Activated CD4-positive, CD25-positive, alpha-beta regulatory T cell (primary cell): ENCODE data around the gene ZNF264.
"Not testable (repeated sequence)": the region's sequence is repeated elsewhere in the genome, so short reads cannot be mapped to it uniquely, and the experiment has no call there.

Source experiments
- DNase-seq, 4 experiments: peaks; one replicate each; lab custom pipeline; 2025; lab: John Stamatoyannopoulos, UW

The ZNF264 gene

DNA sequence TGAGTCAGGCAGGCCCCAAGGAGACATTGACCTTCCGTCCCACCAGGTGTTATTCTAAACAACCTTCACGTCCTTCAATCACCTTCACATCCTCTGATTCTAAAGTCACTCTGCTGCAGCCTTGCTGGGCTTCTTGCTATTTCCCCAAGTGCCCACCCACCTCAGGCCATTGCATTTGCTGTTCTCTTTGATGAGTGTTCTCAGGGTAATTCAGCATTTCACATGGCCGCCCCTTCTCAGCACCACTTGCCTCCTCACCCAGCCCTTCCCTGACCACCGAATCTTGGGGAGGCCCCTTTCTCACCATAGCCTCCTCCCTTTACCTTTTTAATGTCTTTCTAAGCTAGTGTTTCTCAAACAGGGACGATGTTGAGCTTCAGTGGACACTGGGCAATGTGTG lies 53.8 kb downstream of the ZNF264 start:
- DNase-seq: no peak

DNA sequence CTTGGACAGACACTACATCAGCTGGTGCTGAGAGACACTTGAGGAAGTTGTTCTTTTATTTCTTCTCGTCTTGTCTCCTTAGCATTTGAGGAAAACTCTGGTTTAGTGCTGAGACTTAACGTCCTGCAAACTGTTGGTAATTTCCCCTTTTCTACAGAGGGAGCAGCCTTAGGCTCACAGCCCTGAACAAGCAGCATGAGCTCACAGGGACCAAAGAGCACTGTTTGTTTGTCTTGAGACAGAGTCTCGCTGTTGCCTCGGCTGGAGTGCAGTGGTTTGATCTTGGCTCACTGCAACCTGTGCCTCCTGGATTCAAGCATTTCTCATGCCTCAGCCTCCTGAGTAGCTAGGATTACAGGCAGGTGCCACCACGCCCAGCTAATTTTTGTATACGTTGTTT lies 54.7 kb downstream of the ZNF264 start:
- DNase-seq: no peak

DNA sequence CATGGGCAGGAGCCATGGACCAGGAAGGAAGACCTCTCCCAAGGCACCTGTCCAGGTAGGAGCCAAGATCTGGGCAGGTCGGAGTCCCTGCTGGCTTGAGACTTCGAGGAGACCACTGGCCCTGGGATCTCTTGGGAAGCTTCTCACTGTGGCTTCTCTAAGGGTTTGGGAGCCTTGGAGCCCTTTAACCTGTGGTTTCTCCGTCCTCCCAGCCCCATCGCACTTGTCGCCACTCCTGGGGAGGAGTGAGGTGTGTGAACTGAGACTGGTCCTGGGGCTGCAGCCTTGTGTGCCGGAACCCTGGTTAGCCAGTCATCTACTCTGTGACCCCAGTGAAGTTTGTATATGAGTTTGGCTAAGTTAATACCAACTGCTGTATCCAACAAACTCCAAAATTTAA lies 57.3 kb downstream of the ZNF264 start:
- DNase-seq: no peak

DNA sequence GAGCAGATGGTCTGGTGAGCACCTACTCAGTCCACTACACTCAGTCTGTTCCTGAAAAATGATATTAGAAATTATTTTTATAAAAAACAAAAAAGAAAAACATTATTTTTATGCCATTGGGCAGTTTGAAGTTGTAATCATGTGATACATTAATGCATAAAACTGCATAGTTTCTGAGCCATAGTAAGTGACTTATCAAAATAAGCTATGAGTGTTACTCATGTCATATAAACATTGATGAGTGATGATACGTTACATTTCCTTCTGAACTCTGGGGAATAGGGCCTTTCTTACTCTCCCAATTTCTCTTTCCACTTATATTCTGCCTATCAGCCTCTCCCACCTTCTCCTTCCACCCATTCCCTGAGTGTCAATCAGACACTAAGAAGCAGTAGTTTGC lies 58.0 kb downstream of the ZNF264 start:
- DNase-seq: no peak

DNA sequence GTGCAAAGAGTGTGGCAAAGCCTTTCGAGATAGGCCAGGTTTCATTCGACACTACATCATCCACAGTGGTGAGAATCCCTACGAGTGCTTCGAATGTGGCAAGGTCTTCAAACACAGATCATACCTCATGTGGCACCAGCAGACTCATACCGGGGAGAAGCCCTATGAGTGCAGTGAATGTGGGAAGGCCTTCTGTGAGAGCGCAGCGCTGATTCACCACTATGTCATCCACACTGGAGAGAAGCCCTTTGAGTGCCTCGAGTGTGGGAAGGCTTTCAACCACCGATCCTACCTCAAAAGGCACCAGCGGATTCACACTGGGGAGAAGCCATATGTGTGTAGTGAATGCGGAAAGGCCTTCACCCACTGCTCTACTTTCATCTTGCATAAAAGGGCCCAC lies 62.5 kb downstream of the ZNF264 start:
- DNase-seq: not testable (repeated sequence)

DNA sequence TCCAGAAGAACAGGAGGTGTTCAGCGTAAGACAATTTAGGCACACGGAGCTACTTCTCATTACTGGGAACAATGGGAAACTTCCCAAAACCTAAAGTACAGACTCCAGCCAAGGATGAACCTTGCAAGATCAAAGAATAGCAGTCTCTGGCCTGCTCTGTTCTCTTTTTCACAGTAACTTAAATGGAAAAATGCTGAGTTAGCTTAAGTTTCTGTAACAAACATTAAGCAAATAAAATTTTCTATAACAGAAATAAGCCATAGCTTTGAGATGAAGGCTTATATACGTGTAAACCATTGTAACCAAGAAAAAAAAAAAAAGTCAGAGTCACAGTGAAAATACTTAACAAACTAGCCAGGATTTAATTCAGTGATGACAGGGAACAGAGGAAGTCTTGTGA lies 70.7 kb downstream of the ZNF264 start:
- DNase-seq: no peak

DNA sequence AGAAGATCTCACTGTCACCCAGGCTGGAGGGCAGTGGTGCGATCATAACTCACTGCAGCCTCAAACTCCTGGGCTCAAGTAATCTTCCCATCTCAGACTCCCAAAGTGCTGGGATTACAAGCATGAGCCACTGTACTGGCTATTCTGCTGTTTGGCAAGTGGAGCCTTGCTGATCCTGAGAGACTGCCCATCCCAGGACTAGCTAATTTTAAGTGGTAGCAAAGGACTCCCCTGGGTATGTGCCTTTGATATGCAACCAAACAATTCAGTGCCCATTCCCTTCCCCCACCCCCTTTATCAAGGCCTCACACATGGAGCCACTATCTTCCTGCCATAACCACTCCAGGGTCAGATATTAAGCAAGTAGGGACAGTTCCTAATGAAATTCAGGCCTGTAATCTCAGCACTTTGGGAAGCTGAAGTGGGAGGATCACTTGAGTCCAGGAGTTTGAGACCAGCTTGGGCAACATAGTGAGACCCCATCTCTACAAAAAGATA lies 72.0 kb downstream of the ZNF264 start:
- no peak for DNase-seq

DNA sequence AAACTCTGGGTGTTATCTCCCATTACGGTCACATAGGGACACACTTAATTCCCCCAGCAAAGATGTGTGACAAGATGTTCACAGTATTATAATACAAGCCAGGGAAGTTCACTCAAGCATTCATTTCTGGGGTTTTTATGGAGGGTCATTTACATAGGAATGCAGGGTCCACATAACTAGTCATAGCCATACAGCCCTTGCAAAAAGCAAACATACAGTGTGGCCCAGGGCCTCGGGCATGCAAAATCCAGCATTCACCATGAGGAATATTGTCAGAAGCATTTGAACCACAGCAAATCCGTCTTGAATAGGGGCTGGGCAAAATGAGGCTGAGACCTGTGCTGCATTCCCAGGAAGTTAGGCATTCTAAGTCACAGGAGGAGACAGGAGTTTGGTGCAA lies 76.0 kb downstream of the ZNF264 start:
- DNase-seq: no peak

DNA sequence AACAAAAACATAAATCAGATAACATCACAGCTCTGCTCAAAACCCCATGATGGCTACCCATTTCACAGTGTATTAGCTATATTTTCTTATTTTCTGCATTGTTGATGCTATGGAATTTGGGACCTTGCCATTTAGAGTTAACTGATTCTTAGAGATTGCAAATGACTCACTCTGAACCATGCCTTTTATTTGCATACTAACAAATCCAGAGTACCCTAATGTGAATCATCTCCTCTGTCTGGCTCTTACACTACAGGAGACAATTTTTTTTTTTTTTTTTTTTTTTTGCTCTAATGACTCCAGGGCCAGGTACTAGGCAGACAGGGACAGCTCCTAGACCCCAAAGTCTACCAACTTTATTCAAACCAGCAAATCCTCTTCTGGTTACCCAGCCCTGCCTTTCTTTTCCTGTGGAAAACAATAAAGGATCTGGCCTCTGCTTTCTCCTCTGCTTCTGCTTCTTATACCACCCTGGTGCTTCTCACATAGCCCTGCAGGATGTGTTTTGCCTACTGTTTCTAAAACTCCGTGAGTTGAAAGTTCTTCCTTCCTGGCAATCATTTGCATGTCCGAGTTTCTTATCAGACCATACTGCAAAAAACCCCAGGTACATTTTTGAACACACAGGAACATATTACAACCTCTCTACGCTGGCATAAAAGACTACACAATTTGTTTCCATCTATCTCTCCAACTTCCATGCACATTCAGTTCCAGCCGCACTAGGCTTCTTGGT lies 78.4 kb downstream of the ZNF264 start:
- DNase-seq: no peak

DNA sequence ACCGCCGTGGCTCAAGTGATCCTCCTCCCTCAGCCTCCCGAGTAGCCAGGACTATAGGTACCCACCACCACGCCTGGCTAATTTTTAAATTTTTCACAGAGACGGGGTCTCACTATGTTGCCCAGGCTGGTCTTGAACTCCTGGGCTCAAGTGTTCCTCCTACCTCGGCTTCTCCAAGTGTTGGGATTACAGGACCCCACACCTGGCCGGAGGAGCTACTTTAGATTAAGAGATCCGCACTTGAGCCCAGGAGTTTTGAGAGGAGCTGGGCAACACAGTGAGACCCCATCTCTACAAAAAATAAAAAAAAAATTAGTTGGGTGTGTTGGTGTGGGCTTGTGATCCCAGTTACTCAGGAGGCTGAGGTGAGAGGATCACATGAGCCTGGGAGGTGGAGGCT lies 80.0 kb downstream of the ZNF264 start:
- no peak for DNase-seq
